DMS79 (cell line): ENCODE results near the gene SBK2.
"Not testable (repeated sequence)": the region's sequence is repeated elsewhere in the genome, so short reads cannot be mapped to it uniquely, and the experiment has no call there.

Source experiments
- DNase-seq: peaks from one replicate; lab custom pipeline; 2025; lab: John Stamatoyannopoulos, UW

The SBK2 gene

DNA sequence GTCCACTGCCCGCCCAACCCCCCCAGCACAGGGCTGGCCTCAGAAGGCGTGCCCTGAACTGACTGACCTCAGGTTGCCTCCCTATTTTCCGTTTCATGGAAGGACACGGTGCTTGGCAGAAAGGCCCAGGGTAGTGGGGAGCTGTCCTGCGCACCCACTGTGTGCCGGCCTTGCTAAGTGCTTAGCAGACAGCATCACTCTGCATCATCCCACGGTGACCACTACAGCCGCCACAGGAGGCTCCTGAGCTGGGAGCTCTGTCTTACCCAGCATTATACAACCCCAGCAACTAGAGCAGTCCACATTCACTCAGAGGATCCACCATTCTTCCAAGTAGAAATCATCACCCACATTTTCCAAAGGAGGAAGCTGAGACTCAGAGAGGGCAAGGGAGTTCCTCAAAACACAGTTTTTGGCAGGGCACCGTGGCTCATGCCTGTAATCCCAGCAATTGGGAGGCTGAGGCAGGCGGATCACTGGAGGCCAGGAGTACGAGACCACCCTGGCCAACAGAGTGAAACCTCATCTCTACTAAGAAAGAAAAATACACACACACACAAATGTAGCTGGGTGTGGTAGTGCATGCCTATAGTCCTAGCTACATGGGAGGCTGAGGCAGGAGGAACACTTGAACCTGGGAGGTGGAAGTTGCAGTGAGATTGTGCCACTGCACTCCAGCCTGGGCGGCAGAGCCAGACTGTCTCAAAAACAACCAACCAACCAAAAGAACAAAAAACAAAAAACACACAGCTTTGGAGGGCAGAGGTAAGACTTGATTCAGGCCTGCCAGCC lies 1.6 kb downstream of the SBK2 start:
- DNase-seq = no peak

DNA sequence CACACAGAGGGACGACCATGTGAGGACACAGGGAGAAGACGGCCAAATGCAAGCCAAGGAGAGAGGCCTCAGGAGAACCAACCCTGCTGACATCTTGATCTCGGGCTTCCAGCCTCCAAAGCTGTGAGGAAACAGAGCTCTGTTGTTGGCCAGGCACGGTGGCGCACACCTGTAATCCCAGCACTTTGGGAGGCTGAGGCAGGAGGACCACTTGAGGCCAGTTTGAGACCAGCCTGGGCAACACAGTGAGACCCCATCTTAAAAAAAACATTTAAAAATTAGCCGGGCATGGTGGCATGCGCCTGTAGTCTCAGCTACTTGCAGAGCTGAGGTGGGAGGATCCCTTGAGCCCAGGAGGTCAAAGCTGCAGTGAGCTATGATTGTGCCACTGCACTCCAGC lies 2.7 kb downstream of the SBK2 start:
- not testable (repeated sequence) for DNase-seq

DNA sequence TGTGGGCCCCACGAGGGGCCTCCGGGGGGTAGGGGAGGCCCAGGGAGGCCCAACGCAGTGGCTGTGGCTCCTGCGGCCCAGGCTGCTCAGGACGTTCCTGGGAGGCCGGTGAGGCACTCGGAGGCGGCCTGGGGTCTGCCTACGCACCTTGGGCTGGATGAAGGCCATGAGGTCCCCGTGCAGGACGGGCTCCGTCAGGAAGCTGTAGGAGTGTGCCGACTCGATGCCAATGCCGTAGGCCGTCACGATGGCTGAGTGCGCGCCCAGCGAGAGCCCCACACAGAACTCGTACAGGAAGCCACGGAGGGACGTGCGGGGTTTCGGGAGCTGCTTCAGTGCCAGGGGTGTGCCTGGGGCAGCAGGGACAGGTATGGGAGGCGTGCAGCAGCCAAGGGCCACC lies 5.9 kb downstream of the SBK2 start:
- DNase-seq = no peak

DNA sequence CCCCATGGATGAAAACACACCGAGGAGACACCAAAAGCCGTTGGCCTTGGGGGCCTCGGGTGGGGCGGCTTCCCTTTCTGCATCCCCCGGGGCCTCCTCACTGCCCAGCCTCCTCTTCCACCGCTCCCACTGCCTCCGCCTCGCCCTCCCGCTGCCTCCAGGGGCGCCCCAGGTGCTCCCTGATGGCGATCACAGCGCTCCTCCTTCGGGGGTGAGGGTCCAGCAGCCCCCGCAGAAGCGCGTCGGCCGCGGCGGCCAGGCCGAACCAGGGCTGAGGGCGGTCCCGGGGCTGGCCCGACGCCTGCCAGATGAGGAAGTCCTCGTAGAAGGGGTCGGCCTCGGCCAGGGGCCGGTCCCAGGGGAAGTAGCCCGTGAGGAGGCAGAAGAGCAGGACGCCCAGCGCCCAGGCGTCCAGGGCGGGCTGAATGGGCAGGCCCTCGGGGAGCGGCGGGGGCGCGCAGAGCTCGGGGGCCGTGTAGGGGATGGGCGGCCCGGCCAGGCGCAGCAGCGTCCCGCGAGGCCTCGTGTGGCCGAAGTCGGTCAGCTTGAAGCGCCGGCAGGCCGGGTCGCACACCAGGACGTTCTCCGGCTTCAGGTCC lies 7.2 kb downstream of the SBK2 start:
- no peak for DNase-seq

DNA sequence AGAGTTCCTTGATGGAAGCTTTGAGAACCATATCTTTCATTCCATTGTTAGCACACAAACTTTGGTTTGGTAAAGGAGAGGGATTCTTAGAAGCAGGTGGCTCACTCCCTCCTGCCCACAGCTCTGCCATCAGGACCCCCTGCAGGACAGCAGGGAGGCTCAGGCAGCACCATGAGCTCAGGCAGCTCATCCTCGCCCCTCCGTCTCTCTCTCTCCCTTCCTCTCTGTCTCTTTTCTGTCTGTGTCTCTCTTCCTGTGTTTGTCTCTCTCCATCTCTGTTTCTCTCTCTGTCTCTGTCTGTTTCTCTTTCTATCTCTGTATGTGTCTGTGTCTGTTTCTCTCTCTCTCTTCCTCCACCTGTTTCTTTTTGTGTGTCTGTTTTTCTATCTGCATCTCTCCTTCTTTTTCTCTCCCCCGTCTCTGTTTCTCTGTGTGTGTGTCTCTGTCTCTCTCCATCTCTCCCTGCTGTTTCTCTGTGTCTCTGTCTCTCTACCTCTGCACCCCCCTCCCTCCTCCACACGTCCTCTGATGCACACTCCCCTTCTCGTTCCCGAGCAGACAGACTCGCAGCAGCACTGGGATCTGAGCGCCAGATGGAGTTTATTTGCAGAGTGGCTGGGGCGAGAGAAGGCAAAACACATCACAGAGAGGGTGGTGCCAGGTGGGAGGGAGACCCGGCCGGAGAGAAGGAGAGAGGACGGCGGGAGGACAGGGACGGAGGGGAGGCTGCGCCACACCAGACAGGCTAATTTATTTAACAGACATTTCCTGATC lies 8.7 kb downstream of the SBK2 start:
- DNase-seq = peak; percentile 15

DNA sequence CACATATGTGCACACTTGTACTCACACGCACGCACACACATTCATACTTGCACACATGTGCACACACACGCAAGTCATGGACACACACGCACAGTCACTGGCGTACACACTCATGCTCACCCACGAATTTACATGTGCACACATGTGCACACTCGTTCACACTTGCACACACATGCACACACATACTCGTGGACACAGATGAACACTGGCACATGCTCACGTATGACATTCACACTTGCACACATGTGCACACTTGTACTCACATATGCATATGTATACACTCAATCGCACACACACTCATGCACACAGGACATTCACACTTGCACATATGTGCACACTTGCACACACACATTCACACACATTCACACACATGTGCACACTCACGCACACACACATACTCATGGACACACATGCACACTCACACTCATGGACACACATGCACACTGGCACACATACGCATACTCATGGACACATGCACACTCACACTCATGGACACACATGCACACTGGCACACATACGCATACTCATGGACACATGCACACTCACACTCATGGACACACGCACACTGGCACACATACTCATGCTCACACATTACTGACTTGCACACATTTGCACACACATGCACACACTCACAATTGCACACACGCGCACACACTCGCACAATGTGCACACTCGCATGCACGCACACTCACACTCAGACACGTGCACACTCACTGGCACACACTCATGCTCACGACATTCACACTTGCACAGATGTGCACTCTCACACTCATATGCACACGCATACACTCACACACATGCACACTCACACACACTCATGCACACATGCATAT lies 9.5 kb downstream of the SBK2 start:
- DNase-seq = no peak

DNA sequence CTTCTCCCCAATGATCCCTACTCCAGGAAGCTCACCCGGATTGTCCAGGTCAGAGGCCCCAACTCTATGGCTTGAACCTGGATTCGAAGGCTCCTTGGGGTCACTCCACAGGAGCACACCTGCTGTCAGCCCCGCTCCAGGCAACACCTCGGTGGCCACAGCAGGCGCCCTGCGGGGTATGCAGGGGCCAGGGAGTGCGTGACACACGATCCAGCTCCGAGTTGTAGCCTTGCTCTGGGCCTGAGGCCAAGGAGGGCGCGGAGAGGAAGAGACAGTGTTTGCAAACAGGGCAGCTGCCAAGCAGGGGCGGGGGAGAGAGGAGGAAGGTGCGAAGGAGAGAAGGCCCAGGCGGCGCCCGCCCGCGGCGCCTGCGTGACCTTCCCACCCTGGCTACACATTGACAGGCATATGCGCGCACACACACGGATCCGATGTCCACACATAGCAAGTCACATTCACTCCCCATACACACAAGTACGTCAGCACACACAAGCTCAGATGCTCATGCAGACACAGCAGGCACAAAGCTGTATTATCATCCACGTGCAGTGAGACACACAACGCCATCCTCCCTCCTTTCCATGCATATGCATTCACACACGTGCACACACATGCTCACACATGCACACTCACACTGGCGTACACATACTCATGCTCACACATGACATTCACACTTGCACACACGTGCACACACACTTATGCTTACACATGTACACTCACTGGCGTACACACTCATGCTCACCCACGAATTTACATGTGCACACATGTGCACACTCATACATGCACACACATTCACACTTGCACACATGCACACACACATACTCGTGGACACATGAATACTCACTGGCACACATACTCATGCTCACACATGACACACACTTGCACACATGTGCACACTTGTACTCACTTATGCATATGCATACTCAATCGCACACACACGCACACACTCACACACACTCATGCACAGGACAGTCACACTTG lies 10.4 kb downstream of the SBK2 start:
- DNase-seq = peak; percentile 71

DNA sequence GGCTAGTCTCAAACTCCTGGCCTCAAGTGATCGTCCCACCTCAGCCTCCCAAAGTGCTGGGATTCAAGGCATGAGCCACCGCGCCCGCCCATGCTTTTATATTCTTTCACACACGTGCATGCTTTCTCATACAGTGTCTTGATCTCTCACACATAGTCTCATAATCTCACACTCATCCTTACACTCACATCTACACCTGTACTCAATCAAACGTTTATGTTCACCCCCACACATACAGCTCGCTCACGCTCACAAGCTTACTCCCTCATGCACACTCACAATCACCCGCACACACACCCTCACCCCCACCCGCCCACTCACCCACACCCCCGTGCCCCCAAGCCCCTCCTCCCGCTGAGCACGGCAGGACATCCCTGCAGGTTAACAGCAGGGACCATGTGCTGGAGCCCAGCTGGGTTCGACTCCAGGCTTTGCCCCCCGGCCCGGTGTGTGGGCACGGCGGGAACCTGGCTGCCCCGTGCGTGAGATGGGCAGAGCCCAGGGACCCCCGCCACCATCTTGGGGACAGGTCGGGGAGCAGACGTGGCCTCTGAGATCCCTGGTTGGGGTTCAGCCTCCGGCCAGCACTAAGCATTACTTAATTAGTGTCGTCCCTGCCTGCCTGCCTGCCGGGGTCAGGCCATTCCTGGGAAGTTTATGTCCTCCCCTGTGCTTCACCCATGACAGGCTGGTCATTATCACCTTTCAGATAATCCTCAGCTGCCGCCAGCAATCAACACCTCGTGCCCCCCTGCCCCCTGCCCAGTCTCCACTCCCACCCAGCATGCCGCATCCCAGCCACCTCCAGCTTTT lies 11.4 kb downstream of the SBK2 start:
- no peak for DNase-seq

DNA sequence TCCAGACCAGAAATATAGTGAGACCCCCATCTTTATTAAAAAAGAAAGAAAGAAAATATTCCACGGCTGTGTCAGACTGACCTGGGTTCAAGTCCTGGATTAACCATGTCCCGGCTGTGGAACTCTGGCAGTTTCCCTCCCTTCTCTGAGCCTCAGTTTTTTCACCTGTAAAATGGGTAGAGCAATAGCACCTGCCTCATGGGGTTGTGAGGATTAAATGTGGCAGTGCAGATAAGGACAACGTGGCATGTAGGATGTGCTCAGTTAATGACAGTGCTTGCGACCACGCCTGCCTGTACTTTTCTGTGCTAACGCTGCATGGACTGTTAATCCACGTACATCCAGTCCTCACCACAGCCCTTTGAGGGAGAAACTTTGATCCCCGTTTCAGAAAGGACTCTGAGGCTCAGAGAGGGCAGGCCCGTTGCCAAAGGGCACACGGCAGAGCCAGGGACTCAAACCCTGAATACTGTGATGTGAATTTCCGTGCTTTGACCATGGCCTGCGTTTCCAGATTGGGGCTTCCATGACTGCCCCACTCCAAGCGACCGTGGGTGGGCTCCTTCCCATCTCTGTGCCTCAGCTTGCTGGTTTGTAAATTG lies 16.1 kb downstream of the SBK2 start:
- no peak for DNase-seq

DNA sequence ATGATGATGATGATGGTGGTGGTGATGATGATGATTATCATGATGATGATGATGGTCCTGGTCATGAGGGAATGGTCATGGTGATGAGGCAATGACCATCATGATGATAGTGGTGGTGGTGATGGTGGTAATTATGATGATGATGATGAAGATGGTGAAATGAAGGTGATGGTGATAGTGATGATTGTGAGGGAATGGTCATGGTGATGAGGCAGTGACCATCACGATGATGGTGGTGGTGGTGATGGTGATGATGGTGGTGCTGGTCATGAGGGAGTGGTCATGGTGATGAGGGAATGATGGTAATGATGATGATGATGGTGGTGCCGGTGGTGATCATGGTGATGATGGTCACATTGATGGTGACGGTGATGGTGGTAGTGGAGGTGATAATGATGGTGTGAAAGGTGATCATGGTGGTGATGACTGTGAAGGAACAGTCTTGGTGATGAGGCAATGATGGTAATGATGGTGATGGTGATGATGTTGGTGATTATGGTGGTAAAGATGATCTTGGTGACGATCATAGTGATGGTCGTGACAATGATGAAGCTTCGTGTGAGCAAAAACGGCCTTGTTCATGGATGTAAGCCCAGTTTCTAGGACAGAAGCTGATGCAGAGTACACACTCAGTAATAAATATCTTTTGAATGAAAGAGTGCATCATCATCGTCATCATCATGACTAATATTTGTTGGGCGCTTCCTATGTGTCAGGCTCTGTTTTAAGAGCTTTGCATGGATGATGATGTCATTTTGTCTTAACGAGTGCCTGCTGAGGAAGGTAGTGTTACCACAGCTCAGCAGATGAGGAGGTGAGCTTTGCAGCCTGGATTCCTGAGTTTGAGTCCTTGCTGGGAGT lies 17.3 kb downstream of the SBK2 start:
- DNase-seq = no peak

DNA sequence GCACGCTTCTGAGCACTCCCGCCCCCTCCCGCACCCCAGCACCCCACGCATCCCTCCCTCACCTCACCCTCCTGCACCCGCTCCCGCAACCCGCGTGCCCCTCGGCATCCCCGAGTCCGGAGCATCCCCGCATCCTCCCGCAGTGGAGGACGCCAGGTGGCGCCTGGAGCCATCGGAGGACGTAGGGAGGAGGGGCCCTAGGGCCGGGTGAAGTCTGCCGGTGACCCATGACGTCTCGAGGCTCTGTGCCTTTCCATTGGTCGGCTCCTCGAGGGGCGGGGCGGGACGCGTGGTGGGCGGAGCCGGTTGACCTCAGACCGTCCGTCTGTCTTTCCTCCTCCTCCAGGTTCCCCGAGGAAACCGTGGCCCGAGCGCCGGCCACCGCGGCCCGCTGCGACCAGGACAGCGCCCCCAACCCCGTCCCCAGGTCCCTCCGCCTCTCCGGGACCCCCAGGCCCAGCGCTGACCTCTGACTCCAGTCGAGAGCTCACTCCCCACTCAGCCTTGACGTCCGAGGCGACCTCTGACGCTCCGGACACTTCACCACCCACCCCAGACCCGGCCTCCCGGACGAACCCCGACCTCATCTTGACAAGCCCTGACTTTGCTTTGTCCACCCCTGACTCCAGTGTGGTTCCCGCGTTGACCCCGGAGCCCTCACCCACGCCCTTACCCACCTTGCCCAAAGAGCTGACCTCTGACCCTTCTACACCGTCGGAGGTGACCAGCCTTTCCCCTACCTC lies 19.9 kb downstream of the SBK2 start:
- peak; percentile 68 for DNase-seq

DNA sequence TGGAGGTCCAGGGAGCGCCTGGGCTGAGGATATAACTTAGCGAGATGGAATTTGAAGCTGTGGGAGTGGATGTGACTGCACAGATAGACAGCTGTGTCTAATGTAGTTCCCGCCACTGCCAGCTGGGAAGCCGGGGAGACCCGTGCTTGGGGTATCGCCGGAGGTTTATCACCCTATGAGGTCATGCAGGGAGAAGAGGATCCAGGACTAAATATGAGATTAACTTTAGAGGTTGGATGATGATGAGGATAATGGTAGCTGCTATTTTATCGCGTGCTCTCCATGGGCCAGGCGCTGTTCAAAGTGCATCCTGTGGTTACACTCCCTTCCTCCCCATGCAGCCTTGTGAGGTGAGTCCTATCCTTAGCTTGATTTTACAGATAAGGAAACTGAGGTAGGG lies 28.8 kb downstream of the SBK2 start:
- DNase-seq = no peak

DNA sequence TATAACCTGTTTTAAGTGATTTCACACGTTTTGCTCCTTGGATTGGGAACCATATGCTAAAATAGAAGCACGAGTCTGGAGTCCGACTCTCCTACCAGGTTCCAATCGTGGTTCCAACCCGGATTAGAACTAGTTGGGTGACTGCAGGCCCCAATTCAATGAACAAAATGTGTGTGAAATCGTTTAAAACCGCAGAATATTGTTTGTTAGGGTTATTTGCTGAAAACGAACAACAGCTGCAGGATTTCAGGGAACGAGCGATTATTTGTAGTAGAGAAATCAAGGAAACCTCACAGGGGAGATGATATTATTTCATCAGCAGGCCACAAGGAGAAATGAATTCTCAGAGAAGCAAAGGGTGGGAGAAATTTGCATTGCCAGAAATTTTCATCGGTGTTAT lies 32.0 kb downstream of the SBK2 start:
- DNase-seq = no peak

DNA sequence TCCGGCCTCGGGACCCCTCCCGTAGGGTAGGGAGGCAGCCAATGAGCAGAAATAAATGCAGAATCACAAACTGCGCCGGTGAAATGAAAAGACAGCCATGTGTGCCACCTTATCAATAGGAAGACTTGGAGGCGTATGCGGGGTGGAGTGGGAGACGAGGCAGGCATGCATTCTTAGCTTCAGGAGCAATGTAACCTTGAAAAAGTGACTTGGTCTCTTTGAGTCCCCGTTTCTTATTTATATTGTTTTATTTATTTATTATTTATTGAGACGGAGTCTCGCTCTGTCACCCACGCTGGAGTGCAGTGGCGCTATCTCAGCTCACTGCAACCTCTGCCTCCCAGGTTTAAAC lies 32.7 kb downstream of the SBK2 start:
- no peak for DNase-seq

DNA sequence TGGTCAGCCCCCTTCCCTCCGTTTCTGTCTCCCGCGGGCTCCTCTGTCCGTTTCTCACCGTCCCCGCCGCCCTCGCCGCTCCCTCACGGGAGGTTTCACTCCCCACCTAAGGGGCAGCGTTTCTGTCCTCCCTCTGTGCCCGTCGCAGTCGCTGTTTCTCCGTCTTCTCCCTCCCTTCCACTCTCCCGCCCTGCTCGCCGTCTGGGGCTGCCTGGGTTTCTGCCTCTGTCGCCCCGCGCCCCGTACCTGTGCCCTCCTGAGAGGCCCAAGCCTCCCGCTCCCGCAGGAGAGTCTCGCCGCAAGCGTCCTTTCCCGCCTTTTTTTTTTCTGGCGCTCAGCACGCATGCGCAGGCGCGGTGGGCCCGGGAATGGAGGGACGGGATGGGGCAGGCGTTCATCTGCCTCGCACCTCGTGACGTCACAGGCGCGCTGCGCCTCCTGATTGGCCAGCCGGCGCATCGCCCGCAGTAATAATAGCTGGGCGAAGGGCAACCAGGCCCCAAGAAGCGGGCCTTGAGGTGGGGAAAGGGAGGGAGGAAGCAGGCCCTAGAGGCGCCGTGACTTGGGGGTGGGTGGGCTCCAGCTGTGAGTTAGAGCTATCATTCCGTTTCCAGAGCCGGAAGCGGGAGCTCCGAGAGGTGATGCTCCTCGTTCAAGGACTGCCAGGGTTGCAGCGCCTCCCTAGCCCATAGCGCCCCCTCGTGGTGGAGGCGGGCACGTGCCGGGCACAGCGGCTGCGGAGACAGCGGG lies 33.3 kb downstream of the SBK2 start:
- DNase-seq = peak; percentile 74

DNA sequence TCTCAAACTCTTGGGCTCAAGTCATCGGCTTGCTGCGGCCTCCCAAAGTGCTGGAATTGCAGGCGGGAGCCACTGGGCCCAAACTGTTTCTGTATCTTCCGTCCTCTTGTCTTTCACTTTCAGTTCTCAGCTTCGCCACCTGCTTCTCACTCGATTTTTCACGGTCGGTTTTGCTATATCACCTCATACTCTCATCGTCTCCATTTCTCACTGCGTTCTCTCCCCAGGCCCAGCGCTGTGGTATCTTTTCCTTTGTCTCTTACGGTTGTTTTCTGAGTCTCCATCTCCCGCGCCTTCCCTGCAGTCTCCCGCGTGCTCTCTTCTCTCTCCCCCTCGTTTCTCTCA lies 33.8 kb downstream of the SBK2 start:
- no peak for DNase-seq

DNA sequence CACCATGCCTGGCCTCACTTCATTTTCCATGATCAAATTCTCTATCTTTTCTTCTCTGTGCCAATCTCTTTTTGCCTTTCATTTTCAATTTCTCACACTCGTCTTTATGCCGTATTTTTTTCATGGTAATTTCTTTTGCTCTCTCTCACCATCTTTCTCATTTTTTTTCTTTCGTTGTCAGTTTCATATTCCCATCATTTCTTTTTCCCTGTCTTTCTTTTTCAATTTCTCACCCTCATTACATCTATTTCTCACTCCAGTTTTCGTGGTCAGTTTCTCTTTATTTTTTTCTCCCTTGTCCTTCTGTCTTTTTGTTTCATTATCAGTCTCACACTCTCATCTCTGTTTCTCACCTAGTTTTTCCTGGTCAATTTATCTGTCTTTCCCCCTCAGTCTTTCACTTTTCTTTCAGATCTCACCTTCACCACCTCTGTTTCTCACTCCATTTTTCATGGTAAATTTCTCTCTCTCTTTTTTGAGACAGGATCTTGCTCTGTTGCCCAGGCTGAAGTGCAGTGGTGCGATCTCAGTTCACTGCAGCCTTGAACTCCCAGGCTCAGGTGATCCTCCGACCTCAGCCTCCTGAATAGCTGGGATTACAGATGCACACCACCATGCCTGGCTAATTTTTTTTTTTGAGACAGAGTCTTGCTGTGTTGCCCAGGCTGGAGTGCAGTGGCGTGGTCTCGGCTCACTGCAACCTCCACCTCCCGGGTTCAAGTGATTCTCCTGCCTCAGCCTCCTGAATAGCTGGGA lies 34.6 kb downstream of the SBK2 start:
- no peak for DNase-seq
